ENCODE data around the gene MPPED1.

Gene MPPED1

GRCh38 chr22:43432883-43433415 is 21.1 kb downstream of the MPPED1 start:
- no peak for DNase-seq

- DNase-seq = no peak
Measured at GRCh38 chr22:43433451-43434274, 21.8 kb downstream of the MPPED1 start.

- DNase-seq = no peak
Measured at GRCh38 chr22:43434275-43434927, 22.6 kb downstream of the MPPED1 start.

- no peak for DNase-seq
Measured at GRCh38 chr22:43434928-43435311, 23.1 kb downstream of the MPPED1 start.

GRCh38 chr22:43435851-43436811 is 24.3 kb downstream of the MPPED1 start:
- no peak for DNase-seq

GRCh38 chr22:43436868-43437267 is 25.1 kb downstream of the MPPED1 start:
- DNase-seq = no peak

- no peak for DNase-seq
Measured at GRCh38 chr22:43437871-43438475, 26.2 kb downstream of the MPPED1 start.

- no peak for DNase-seq
Measured at GRCh38 chr22:43438666-43439347, 27.0 kb downstream of the MPPED1 start.

- DNase-seq = no peak
Measured at GRCh38 chr22:43439368-43440103, 27.7 kb downstream of the MPPED1 start.

GRCh38 chr22:43440104-43440387 is 28.2 kb downstream of the MPPED1 start:
- no peak for DNase-seq

GRCh38 chr22:43440556-43440955 is 28.7 kb downstream of the MPPED1 start:
- DNase-seq = no peak

GRCh38 chr22:43441216-43441615 is 29.4 kb downstream of the MPPED1 start:
- DNase-seq = no peak

- DNase-seq = no peak
Measured at GRCh38 chr22:43441751-43442150, 29.9 kb downstream of the MPPED1 start.

- no peak for DNase-seq
Measured at GRCh38 chr22:43442386-43443151, 30.8 kb downstream of the MPPED1 start.

GRCh38 chr22:43443152-43443471 is 31.3 kb downstream of the MPPED1 start:
- no peak for DNase-seq

- DNase-seq = no peak
Measured at GRCh38 chr22:43446037-43446803, 34.4 kb downstream of the MPPED1 start.

GRCh38 chr22:43446916-43447315 is 35.1 kb downstream of the MPPED1 start:
- no peak for DNase-seq

GRCh38 chr22:43447380-43447779 is 35.6 kb downstream of the MPPED1 start:
- no peak for DNase-seq

- no peak for DNase-seq
Measured at GRCh38 chr22:43448048-43448447, 36.2 kb downstream of the MPPED1 start.

- DNase-seq = no peak
Measured at GRCh38 chr22:43449205-43449830, 37.5 kb downstream of the MPPED1 start.

All from CD4-positive, alpha-beta T cell treated with Interleukin-12 subunit alpha and Interleukin-12 subunit beta, for 1 hour (primary cell).